K562 (cell line): ENCODE data around the gene HOXB6. TPM values are rescaled to one million over a fixed set of nuclear protein-coding genes. Genes with fewer than 3 reads are reported as not detected.
A peak's percentile ranks its signal among the peaks of the same experiment; 100 is the strongest.

ENCODE experiments used
- AFF1 ChIP-seq, 2 experiments: fragments of 450-650 bp; IDR thresholded peaks; 2 replicates each; pipeline ENCODE4 v1.6.1; 2018; ENCODE audit warnings: mild to moderate bottlenecking in 2 of 2, low read depth in 1 of 2; ENCODE audit not compliant: partially characterized antibody in 2 of 2
- ATF3 ChIP-seq, 2 experiments: fragments of 450-650 bp in 1 of 2; sonication (generic) in 1 of 2; formaldehyde crosslinking in 1 of 2; IDR thresholded peaks in 1 of 2; conservative IDR thresholded peaks in 1 of 2; 2 replicates each; pipeline versions ENCODE4 v1.6.1 to v1.8.1; 2016 to 2023; ENCODE audit warnings: mild to moderate bottlenecking in 2 of 2, moderate library complexity in 2 of 2, inconsistent platforms in 1 of 2, missing genetic modification reagents in 1 of 2
- CHD1 ChIP-seq: fragments of 200-600 bp; sonication (generic); IDR thresholded peaks from one replicate; pipeline ENCODE4 v1.6.1; 2012; ENCODE audit warnings: mild to moderate bottlenecking, moderate library complexity, low read length, inconsistent platforms
- CUX1 ChIP-seq: fragments of 200-800 bp; sonication (Bioruptor generic); IDR thresholded peaks from 2 replicates; pipeline ENCODE4 v1.6.1; 2016; ENCODE audit warnings: missing genetic modification characterization, missing compliant biosample characterization
- EWSR1 ChIP-seq: fragments of 450-650 bp; IDR thresholded peaks from 2 replicates; pipeline ENCODE4 v1.6.1; 2018; ENCODE audit warnings: borderline replicate concordance, mild to moderate bottlenecking, low read depth, moderate library complexity; ENCODE audit not compliant: partially characterized antibody
- GABPB2 ChIP-seq: fragments of 250-450 bp; sonication (Bioruptor Pico); conservative IDR thresholded peaks from 2 replicates; pipeline ENCODE4 v1.5.1; 2021; ENCODE audit warnings: mild to moderate bottlenecking
- NBN ChIP-seq: fragments of 450-650 bp; IDR thresholded peaks from 2 replicates; pipeline ENCODE4 v1.6.1; 2016; ENCODE audit warnings: low read depth, mild to moderate bottlenecking
- NRF1 ChIP-seq, 2 experiments: fragments of 450-650 bp; IDR thresholded peaks in 1 of 2; conservative IDR thresholded peaks in 1 of 2; 2 replicates each; pipeline ENCODE4 v1.6.1; 2014; ENCODE audit warnings: mild to moderate bottlenecking in 2 of 2
- SMARCA5 ChIP-seq: fragments of 450-650 bp; IDR thresholded peaks from 2 replicates; pipeline ENCODE4 v1.6.1; 2016
- TAL1 ChIP-seq: fragments of 450-650 bp; IDR thresholded peaks from 2 replicates; pipeline ENCODE4 v1.6.1; 2016; ENCODE audit warnings: mild to moderate bottlenecking
- ZNF124 ChIP-seq: sonication (generic); formaldehyde crosslinking; IDR thresholded peaks from 2 replicates; pipeline ENCODE4 v1.8.1; 2022; ENCODE audit warnings: missing genetic modification reagents
- ZNF140 ChIP-seq: fragments of 250-450 bp; sonication (Bioruptor Pico); IDR thresholded peaks from 2 replicates; pipeline ENCODE4 v1.8.0; 2021; ENCODE audit warnings: moderate library complexity, mild to moderate bottlenecking, inconsistent platforms
- ZNF175 ChIP-seq: fragments of 200-800 bp; sonication (Bioruptor generic); IDR thresholded peaks from 2 replicates; pipeline ENCODE4 v1.6.1; 2016; ENCODE audit warnings: low read depth, mild to moderate bottlenecking, missing genetic modification characterization, missing compliant biosample characterization
- ZNF280A ChIP-seq: fragments of 450-650 bp; IDR thresholded peaks from 2 replicates; pipeline ENCODE4 v1.6.1; 2018; ENCODE audit warnings: mild to moderate bottlenecking, low read depth; ENCODE audit not compliant: partially characterized antibody
- polyA plus RNA-seq, 8 experiments: library from polyadenylated mRNA; depleted of rRNA in 4 of 8; stranded (reverse) in 5 of 8; unstranded in 3 of 8; fragments of >200 nt; fragmentation: Nextera tagmentation in 2 of 8; fragmentation: Illumina TruSeq in 1 of 8; extraction: Ambion mirVana in 2 of 8; extraction: Trizol in 1 of 8; gene quantifications; 2 replicates each; pipeline versions ENCODE4 v1.2.1 to v1.2.3, GENCODE V29; 2011 to 2014; ENCODE audit warnings: inconsistent platforms in 1 of 8, missing spikeins in 1 of 8
- total RNA-seq, 7 experiments: library from RNA; depleted of rRNA in 6 of 7; stranded (reverse); fragments of >200 nt in 6 of 7; fragmentation: Illumina TruSeq in 2 of 7; extraction: Trizol in 2 of 7; gene quantifications; 2 replicates each; pipeline versions ENCODE4 v1.2.1 to v1.2.3, GENCODE V29; 2011 to 2021; ENCODE audit warnings: low replicate concordance in 1 of 7

HOXB6 gene
- total and polyA plus RNA-seq, 9 of the 15 experiments (the other 6 are each of a cell fraction or from before 2014, with no cell fraction given) = 1.2 to 14.8 (median 4.9) TPM

- TF ChIP-seq AFF1 (IDR thresholded peaks at IDR 0.05; ENCODE audit: low read depth in 1 of 2, partially characterized antibody in 2 of 2) = peak in 1 of 2 experiments; percentile 11
- TF ChIP-seq SMARCA5 = no peak
- no peak for TF ChIP-seq CUX1 (CRISPR knock-in tag)
- TF ChIP-seq CHD1 = no peak
- no peak for TF ChIP-seq ZNF280A
- TF ChIP-seq NRF1 (conservative IDR thresholded peaks at IDR 0.05 in 1 of 2, IDR thresholded peaks at IDR 0.05 in 1 of 2) = peak; percentile 23 to 47; a peak in 1 of 4 replicates
- TF ChIP-seq ZNF140 = no peak
- TF ChIP-seq ATF3 (IDR thresholded peaks at IDR 0.05) = no peak
- no peak for TF ChIP-seq ATF3 (CRISPR knock-in tag; conservative IDR thresholded peaks at IDR 0.05)
- no peak for TF ChIP-seq GABPB2 (CRISPR knock-in tag)
- TF ChIP-seq ZNF124 (CRISPR knock-in tag) = no peak
- no peak for TF ChIP-seq TAL1
- 0 out of 2 replicates have a peak, but pooled peaks have one; percentile 38 for TF ChIP-seq NBN
- no peak for TF ChIP-seq ZNF175 (CRISPR knock-in tag)
- no peak for TF ChIP-seq EWSR1
Measured at GRCh38 chr17:48636177-48637018, 31.6 kb upstream of the HOXB6 start (continued).
